GM18505 (cell line): ENCODE results near the gene EVA1B.

Source experiments
- ATAC-seq: cut with Tn5 transposase; IDR thresholded peaks from one replicate; pipeline ENCODE4 v1.9.1; 2021; ENCODE audit not compliant: unreplicated experiment
- POLR2A ChIP-seq: IDR thresholded peaks from 4 replicates; pipeline ENCODE4 v1.6.1; 2011; ENCODE audit warnings: borderline replicate concordance; ENCODE audit not compliant: insufficient read depth, insufficient read length; ENCODE audit errors: extremely low read depth

Gene EVA1B

DNA sequence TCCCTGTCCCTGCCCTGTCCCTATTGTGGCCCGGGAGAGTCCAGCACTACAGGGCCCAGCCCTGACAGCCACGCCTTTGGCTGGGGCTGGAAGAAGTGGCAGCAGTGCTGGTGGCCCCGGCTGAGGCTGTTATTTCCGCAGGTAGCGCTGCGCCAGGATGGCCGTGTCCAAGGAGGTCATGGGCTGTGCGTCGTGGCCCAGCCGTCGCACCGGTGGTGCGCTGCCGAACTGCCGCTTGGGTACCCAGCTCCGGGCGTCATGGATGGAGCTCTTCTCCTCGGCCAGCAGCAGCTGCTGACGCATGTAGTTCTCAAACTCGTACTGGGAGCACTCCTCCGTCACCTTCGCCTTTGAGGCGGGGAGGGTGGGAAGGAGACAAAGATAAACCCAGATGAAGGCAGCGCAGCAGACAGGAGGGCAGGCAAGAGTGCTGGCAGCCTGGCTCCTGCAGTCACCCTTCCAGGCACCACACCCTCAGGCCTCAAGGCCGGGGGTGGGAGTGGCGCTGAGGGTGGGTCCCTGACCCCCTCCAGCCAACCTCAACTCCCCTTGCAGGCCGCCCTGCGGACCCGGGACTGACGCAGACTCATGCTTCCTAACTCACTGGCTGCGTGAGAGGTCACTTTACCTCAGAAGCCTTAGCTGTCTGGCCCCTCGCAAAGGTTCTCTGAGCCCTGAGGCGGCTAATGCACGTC, 18.3 kb upstream of the EVA1B start:
- no peak for TF ChIP-seq POLR2A
- no peak for ATAC-seq

DNA sequence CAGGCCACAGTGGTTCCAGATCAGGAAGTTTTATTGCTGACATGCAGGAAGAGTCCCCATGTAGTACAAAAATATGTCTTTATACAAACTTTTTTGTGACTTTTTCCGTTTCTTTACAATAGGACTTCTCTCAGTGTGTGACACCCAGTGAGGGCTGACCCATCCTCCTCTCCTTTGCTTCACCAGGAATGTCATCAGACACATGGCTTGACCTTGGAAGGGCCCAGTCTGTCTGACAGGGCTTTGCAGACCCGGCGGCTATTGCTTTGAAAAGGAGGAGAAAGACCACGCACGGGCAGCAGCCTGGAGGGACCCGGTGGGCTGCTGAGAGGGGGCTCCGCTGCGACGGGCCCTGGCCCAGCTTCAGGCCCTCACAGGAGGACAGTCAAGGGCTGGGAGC, 16.2 kb upstream of the EVA1B start:
- ATAC-seq, result no peak
- TF ChIP-seq POLR2A, result no peak

DNA sequence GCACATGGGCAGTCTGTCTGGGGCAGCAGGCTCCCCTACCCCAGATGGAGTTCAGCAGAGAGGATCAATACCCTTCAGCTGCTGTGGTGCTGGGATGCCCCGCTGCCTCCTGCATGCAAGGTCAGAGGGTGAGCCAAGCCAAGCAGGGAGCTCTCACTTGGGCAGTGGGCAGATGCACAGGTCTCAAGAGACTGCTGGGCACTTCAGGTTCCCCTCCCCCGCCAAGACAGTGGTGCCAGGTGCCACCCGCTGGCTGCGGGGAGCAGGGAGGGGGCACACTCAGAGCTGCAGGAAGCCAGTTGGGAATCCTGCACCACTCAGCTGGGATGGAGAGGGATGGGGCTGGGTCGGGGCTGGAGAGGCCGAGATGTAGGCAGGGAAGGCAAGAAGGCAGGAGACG, 15.8 kb upstream of the EVA1B start:
- no peak for TF ChIP-seq POLR2A
- ATAC-seq, result no peak

DNA sequence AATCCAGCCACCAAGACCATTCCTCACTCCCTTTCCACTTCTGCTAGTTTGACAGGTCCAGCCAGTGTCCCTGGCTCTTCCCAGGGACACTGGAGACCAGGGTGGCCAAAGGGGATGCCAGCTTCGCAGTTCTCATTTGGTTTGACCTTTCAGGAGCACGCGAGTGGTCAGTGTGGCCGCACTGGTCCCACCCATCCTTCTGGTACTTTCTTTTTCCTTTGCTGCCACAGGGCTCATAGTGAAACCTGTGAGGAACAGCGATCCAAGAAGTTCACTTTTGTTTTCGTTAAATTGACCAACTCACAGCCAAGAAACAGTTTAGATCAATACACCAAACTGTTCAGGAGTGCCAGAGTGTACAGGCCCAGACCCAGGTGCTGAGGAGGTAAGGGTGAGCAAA, 14.4 kb upstream of the EVA1B start:
- no peak for ATAC-seq
- no peak for TF ChIP-seq POLR2A

DNA sequence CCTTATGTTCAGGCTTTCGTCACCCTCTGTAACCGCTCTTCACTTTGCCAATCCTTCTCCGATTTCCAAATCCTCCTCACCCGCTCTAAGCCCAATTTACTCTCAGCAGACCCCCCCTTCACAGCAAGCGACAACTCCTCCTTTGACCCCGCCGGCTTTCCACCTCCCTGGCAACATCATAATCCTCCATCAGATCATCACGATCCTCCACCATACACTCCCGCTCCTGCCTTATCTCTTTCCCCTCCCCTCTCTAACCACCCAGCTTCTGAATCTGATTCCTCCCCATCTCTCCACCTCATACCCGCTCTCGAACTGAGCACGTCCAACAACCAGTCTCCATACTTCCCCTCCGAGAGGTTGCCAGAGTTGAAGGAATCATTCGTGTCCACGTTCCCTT, 7.5 kb upstream of the EVA1B start:
- no peak for ATAC-seq
- no peak for TF ChIP-seq POLR2A

DNA sequence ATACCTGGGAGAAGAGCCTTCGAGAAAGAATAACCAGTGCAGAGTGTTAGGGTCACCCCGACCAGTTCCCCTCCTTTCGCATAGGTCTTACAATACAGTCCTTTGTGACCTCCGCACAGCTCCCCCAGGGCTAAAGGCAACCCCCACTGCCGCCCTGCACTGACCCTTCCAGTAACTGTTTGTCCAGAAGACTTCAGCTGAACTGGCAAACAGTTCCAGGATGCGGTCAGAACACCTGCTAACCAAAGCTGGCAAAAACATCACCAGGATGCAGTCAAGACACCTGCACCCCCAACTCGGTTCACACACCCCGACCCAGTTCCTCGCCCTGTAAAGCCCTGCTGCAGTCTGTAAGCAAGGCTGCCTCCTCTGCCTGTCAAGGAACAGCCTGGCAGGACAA, 6.4 kb upstream of the EVA1B start:
- TF ChIP-seq POLR2A, result no peak
- ATAC-seq, result no peak

DNA sequence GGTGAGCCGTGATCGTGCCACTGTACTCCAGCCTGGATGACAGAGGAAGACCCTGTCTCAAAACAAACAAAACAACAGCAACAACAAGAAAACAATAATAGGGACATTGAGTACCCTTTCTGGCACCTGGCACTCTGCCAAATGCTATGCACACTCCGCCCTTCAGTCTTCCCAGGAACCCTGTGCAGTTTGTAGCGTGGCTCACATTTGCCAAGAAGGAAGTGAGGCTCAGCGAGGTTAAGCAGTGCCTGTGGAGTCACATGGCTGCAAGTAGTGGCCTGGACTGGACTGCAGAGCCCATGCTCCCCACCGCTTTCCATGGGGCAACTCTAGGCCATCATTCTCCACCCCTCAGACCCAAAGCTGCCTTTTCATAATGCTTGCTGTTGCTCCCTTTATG, 5.3 kb upstream of the EVA1B start:
- TF ChIP-seq POLR2A, result no peak
- no peak for ATAC-seq

DNA sequence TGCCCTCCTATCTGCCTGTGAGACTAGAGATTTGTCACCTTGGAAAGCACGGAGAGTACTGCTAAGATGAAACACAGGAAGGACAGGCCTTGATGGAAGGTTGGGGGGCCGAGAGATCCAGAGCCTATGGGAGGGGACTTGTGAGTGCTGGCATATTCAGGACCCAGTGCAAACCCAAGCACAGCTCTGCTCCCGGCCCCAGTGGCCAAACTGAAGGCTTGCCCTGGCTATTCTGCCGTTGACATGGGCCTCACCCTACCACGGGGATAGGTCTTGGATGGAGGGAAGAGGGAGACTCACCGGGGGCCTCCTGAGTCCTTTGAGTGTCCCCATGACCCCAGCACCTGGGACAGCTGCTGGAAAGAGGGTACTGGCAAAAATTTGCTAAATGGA, 4.6 kb upstream of the EVA1B start:
- no peak for ATAC-seq
- TF ChIP-seq POLR2A, result no peak

DNA sequence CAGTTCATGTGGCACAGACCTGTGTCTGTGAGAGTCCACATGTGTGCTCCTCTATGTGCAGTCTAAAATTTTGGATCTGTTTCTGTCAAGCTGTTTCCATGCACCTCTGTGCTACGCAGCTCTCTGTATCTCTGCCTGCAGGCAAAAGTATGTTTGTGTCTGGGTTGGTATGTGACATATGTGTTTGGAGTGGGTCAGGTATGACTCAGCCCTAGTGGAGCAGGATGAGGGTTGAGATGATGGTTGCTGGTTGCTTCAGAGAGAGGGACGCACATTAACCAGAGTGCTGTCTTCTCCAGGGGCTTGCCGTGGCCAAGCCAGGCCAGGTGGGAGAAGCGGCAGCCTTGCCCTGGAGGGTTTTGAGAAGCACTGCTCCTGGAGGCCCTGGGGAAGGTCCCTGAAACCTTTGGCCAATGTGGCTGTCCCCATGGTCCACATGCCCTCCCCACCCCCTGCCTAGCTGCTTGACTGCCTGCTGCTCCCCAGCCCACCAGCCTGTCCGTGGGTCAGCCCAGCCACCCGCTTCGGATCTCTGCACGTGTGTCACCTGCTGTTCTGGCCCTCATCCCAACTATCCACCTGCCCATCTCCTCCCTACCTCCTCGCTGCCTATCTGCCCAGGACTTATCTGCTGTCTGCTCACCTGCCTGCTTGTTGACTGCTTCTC, 4.1 kb upstream of the EVA1B start:
- TF ChIP-seq POLR2A, result no peak
- ATAC-seq, result no peak

DNA sequence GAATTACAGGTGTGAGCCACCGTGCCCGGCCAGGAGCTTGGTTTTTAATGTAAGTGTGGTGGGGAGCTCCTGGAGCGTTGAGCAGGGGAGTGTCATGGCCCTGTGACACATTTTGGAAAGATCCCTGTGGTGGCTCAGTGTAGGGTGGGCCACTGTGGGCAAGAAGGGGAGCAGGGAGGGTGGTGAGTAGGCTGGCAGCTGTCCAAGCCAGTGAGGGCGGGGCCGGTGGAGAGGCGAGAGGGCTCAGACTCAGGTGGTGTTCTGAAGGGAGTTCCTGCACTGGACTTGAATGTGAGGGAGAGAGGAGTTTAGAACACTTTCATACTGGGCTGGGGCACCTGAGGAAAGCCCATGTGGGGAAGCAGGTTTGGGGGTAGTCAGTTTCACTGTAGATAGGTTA, 3.1 kb upstream of the EVA1B start:
- ATAC-seq, result no peak
- no peak for TF ChIP-seq POLR2A

DNA sequence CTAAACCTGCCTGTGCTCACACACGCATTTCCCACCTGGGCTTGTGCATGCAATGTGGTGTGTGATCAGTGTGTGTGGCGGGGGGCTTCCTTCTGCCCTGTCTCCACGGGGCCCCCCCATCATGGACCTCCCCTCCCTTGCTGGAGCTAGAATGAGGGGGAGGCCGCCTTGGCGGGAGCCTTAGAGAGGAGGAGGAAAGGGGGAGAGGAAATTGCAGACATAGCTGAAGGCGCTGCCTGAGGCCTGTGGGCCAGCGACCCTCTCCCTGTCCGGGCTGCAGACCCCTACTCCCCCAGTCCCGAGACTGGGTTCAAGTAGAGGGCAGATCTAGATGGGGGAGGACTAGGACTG, 883 bp upstream of the EVA1B start:
- TF ChIP-seq POLR2A, result no peak
- ATAC-seq, result no peak

DNA sequence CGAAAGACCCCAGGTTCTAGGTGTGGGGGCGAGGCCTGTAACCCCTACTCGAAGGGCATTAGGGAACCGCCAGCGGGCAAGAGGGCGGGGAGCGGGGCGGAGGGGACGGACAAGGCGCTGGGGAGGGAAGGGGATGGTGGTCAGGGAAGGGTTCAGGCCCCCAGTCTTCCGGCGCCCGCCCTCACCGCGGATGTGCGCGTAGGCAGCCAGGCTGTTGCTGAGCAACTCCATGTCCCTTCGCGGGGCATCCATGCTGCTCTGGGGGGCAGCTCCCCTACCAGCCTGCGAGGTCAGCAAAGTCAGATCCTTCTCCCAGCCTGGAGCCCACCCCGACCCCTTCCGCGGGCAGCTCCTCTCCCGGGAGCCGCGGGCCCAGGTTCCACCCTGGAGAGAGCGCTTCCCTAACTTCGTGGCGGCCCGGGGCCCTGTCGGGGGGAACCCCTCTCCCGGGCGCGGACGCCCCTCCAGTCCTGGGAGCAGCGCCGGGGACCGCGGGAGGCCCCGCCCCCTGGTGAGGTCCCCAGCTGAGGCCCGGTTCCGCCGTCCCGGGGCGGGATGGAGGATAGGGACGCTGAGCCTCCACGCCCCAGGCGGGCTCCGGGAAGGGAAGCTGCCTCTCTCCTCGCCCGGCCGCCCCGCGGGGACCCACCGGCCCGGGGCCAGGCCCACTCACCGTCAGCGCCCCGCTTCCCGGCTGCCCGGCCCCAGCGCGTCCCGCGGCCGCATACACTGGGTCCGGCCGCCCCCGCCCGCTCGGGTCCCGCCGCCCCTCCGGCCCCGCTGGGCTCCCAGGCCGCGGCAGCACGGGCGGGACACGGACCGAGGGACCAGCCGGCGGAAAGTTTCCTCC, 434 bp downstream of the EVA1B start:
- no peak for ATAC-seq
- TF ChIP-seq POLR2A, result no peak

DNA sequence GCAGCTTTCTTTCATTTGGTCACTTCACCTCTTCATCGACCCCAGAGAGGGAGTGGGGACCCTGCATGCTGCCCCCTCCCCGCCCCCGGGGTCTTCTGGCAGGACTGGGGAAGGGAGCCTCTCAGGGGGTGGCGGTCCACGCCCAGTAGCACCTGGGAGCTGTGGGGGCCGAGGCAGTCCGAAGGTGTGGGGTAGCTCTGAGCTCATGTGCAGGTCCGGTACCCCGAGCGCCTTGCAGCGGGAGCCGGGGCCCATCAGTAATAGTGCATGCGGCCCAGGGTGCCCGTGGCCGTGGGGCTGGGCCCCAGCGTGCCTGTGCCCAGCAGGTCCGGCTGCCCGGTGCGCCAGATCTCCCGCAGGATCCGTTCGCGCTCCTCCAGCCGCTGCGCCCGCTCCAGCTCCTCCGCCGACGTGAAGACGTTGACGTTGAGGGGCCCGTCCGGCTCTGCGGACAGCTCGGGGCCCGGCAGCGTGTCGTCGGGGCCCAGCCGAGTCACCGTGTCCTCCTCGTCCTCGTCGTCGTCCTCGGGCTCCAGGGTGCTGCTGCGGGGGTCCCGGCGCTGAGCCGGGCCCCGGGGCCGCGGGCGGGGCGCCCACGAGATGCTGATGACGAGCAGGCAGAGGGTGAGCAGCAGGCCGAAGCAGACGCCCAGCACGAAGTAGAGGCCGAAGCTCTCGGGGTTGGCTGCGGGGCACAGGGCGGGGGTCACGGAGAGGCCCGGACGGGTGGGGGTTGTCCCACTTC, 1.2 kb downstream of the EVA1B start:
- no peak for TF ChIP-seq POLR2A
- ATAC-seq, result no peak
